Measurements from ENCODE around the gene OBP2A.

The OBP2A gene

GRCh38 chr9:135580664-135581380 lies 34.9 kb downstream of the OBP2A start:
- no peak for DNase-seq

GRCh38 chr9:135581636-135582426 lies 35.9 kb downstream of the OBP2A start:
- DNase-seq = no peak

- no peak for DNase-seq
Observed at GRCh38 chr9:135582541-135582940, 36.6 kb downstream of the OBP2A start.

- no peak for DNase-seq
Observed at GRCh38 chr9:135582966-135583687, 37.2 kb downstream of the OBP2A start.

GRCh38 chr9:135583688-135584011 lies 37.7 kb downstream of the OBP2A start:
- DNase-seq = no peak

- no peak for DNase-seq
Observed at GRCh38 chr9:135584371-135584770, 38.4 kb downstream of the OBP2A start.

GRCh38 chr9:135584934-135585333 lies 39.0 kb downstream of the OBP2A start:
- no peak for DNase-seq

GRCh38 chr9:135586601-135587109 lies 40.7 kb downstream of the OBP2A start:
- DNase-seq = no peak

GRCh38 chr9:135587658-135588057 lies 41.7 kb downstream of the OBP2A start:
- no peak for DNase-seq

- DNase-seq = no peak
Observed at GRCh38 chr9:135588371-135588770, 42.4 kb downstream of the OBP2A start.

- no peak for DNase-seq
Observed at GRCh38 chr9:135588886-135589595, 43.1 kb downstream of the OBP2A start.

GRCh38 chr9:135589596-135590485 lies 43.9 kb downstream of the OBP2A start:
- DNase-seq = no peak

- DNase-seq = no peak
Observed at GRCh38 chr9:135590486-135591079, 44.7 kb downstream of the OBP2A start.

GRCh38 chr9:135591506-135592330 lies 45.8 kb downstream of the OBP2A start:
- DNase-seq = no peak

GRCh38 chr9:135592331-135592590 lies 46.3 kb downstream of the OBP2A start:
- no peak for DNase-seq

- DNase-seq = no peak
Observed at GRCh38 chr9:135592625-135593024, 46.7 kb downstream of the OBP2A start.

- no peak for DNase-seq
Observed at GRCh38 chr9:135596211-135596610, 50.3 kb downstream of the OBP2A start.
